ENCODE data around the gene IL15RA.

- TF ChIP-seq CTCF (IDR thresholded peaks at IDR 0.05): no peak
- no peak for TF ChIP-seq EP300 (IDR thresholded peaks at IDR 0.05)
Measured at GRCh38 chr10:5919568-5919967, 57.8 kb downstream of the IL15RA start.

Measured in gastroesophageal sphincter (tissue), 3 donors.